C4-2B (cell line): ENCODE results near the gene SPATA3.

Experiments
- CTCF ChIP-seq: fragments of 450-650 bp; conservative IDR thresholded peaks from 2 replicates; pipeline ENCODE4 v1.5.1; 2017; ENCODE audit warnings: mild to moderate bottlenecking
- ZFX ChIP-seq: fragments of 450-650 bp; IDR thresholded peaks from 2 replicates; pipeline ENCODE4 v1.6.1; 2017

GRCh38 chr2:230949966-230950873 lies 45.7 kb upstream of the SPATA3 start:
- no peak for TF ChIP-seq CTCF
- TF ChIP-seq ZFX: no peak
